HFF-Myc (cell line): Measurements from ENCODE around the gene GRIN1.
A peak's percentile ranks its signal among the peaks of the same experiment; 100 is the strongest.

Source experiments
- DNase-seq: peaks from one replicate; pipeline ENCODE4 v3.0.0-alpha.2; 2011; ENCODE audit warnings: low read depth; ENCODE audit errors: extremely low read depth
- H3K4me3 ChIP-seq: replicated peaks from 2 replicates; pipeline ENCODE4 v1.5.1; 2011; ENCODE audit warnings: low read depth, mild to moderate bottlenecking, control low read depth, low read length
- CTCF ChIP-seq: IDR thresholded peaks from 2 replicates; pipeline ENCODE4 v1.5.1; 2012; ENCODE audit warnings: mild to moderate bottlenecking, low read depth, low read length, control low read depth; ENCODE audit errors: missing control alignments

Gene GRIN1

GRCh38 chr9:137202966-137203365, 64.0 kb downstream of the GRIN1 start:
- no peak for TF ChIP-seq CTCF
- DNase-seq: no peak
- no peak overlapping the region for H3K4me3 ChIP-seq

- no peak for DNase-seq
- no peak for TF ChIP-seq CTCF
- peak overlapping the region; percentile 67 for H3K4me3 ChIP-seq
Measured at GRCh38 chr9:137204731-137205125, 65.8 kb downstream of the GRIN1 start.

- H3K4me3 ChIP-seq: peak within 1 kb of the TSS; percentile 67
- peak; percentile 32 for DNase-seq
- TF ChIP-seq CTCF: no peak
Measured at GRCh38 chr9:137205126-137206069, 66.4 kb downstream of the GRIN1 start, which contains the start of the genes NDOR1 and TMEM203. TSS of gene NDOR1 (plus strand) at chr9:137205700. CDS start at chr9:137205778, 78 bp downstream. TSS of gene TMEM203 (minus strand) at chr9:137205648. CDS start at chr9:137205414, 234 bp downstream.

- no peak for TF ChIP-seq CTCF
- peak overlapping the region; percentile 67 for H3K4me3 ChIP-seq
- no peak for DNase-seq
Measured at GRCh38 chr9:137206602-137207001, 67.6 kb downstream of the GRIN1 start.

- no peak for DNase-seq
- no peak overlapping the region for H3K4me3 ChIP-seq
- no peak for TF ChIP-seq CTCF
Measured at GRCh38 chr9:137211532-137211931, 72.6 kb downstream of the GRIN1 start.

- no peak overlapping the region for H3K4me3 ChIP-seq
- TF ChIP-seq CTCF: no peak
- DNase-seq: no peak
Measured at GRCh38 chr9:137212520-137212919, 73.6 kb downstream of the GRIN1 start.
